Trophoblast cell (in vitro differentiated cells and primary cell): ENCODE data around the gene C14orf132.

Source experiments
- DNase-seq, 2 donors: peaks; one replicate each; pipeline ENCODE4 v3.0.0-alpha.2; 2016
- H2AFZ ChIP-seq: 2 replicates; pipeline ENCODE4 v1.6.1; 2013; ENCODE audit warnings: low read length, moderate library complexity, mild to moderate bottlenecking; ENCODE audit not compliant: insufficient read depth, poor library complexity
- H2AK5ac ChIP-seq: 2 replicates; pipeline ENCODE4 v1.6.1; 2013; ENCODE audit warnings: mild to moderate bottlenecking, low read length
- H2BK120ac ChIP-seq: 2 replicates; pipeline ENCODE4 v1.6.1; 2013; ENCODE audit warnings: low read length, mild to moderate bottlenecking, moderate library complexity; ENCODE audit not compliant: insufficient read depth, poor library complexity
- H2BK12ac ChIP-seq: 2 replicates; pipeline ENCODE4 v1.6.1; 2013; ENCODE audit warnings: mild to moderate bottlenecking, low read length, moderate library complexity
- H2BK5ac ChIP-seq: 2 replicates; pipeline ENCODE4 v1.6.1; 2013; ENCODE audit warnings: low read length, low read depth, moderate library complexity, mild to moderate bottlenecking; ENCODE audit not compliant: poor library complexity
- H3K14ac ChIP-seq: 2 replicates; pipeline ENCODE4 v1.6.1; 2013; ENCODE audit warnings: mild to moderate bottlenecking, low read length
- H3K18ac ChIP-seq: 2 replicates; pipeline ENCODE4 v1.6.1; 2013; ENCODE audit warnings: mild to moderate bottlenecking, low read length
- H3K23ac ChIP-seq: 2 replicates; pipeline ENCODE4 v1.6.1; 2013; ENCODE audit warnings: low read length
- H3K27ac ChIP-seq: 2 replicates; pipeline ENCODE4 v1.5.1; 2013; ENCODE audit warnings: low read depth, mild to moderate bottlenecking, inconsistent platforms, low read length, moderate library complexity
- H3K27me3 ChIP-seq: 2 replicates; pipeline ENCODE4 v1.6.1; 2013; ENCODE audit warnings: inconsistent platforms, mild to moderate bottlenecking, low read length, moderate library complexity; ENCODE audit not compliant: insufficient read depth
- H3K36me3 ChIP-seq, 2 experiments: 1 replicate in 1 of 2; 2 replicates in 1 of 2; pipeline ENCODE4 v1.6.1; 2013; ENCODE audit warnings: low read length in 2 of 2, mild to moderate bottlenecking in 2 of 2, moderate library complexity in 1 of 2; ENCODE audit not compliant: insufficient read depth in 2 of 2, control insufficient read depth in 1 of 2
- H3K4ac ChIP-seq: 2 replicates; pipeline ENCODE4 v1.6.1; 2013; ENCODE audit warnings: low read depth, mild to moderate bottlenecking, low read length, moderate library complexity
- H3K4me1 ChIP-seq, 2 experiments: 1 replicate in 1 of 2; 2 replicates in 1 of 2; pipeline ENCODE4 v1.6.1; 2013; ENCODE audit warnings: low read length in 2 of 2, mild to moderate bottlenecking in 2 of 2, moderate library complexity in 1 of 2; ENCODE audit not compliant: insufficient read depth in 2 of 2, control insufficient read depth in 1 of 2
- H3K4me2 ChIP-seq: 2 replicates; pipeline ENCODE4 v1.6.1; 2013; ENCODE audit warnings: inconsistent platforms, mild to moderate bottlenecking, low read length, moderate library complexity
- H3K4me3 ChIP-seq: 2 replicates; pipeline ENCODE4 v1.5.1; 2013; ENCODE audit warnings: mild to moderate bottlenecking, low read depth, low read length, inconsistent platforms
- H3K79me1 ChIP-seq: one replicate; pipeline ENCODE4 v1.6.1; 2013; ENCODE audit warnings: low read length
- H3K79me2 ChIP-seq: 2 replicates; pipeline ENCODE4 v1.6.1; 2013; ENCODE audit warnings: low read length, mild to moderate bottlenecking; ENCODE audit not compliant: control insufficient read depth, insufficient read depth, poor library complexity
- H3K9ac ChIP-seq: 2 replicates; pipeline ENCODE4 v1.6.1; 2013; ENCODE audit warnings: mild to moderate bottlenecking, low read length
- H3K9me3 ChIP-seq: 2 replicates; pipeline ENCODE4 v1.6.1; 2013; ENCODE audit warnings: low read depth, mild to moderate bottlenecking, control low read depth, inconsistent platforms, low read length; ENCODE audit not compliant: insufficient read depth
- H4K12ac ChIP-seq: 2 replicates; pipeline ENCODE4 v1.6.1; 2013; ENCODE audit warnings: low read depth, mild to moderate bottlenecking, low read length, moderate library complexity
- H4K8ac ChIP-seq: 2 replicates; pipeline ENCODE4 v1.6.1; 2013; ENCODE audit warnings: low read depth, mild to moderate bottlenecking, low read length, moderate library complexity
- H4K91ac ChIP-seq: one replicate; pipeline ENCODE4 v1.6.1; 2013; ENCODE audit warnings: low read depth, mild to moderate bottlenecking, low read length, moderate library complexity
- WGBS: extraction: QIAGEN DNeasy Blood & Tissue Kit; methylation state at CpG from one replicate; pipeline ENCODE4 v1.1.7; 2013; ENCODE audit warnings: missing lambda C conversion rate; ENCODE audit not compliant: insufficient read length, insufficient coverage; ENCODE audit errors: extremely low coverage; 5-methylcytosine and 5-hydroxymethylcytosine counted together

C14orf132 gene

GRCh38 chr14:96082420-96083300, 43.5 kb downstream of the C14orf132 start:
- Histone ChIP-seq H3K9me3 (peaks cover 3% of the 10 kb centered on the region), H3K4me2 (no peak overlapping the region), H3K14ac (no peak overlapping the region), H3K4me1 (peaks cover 9 to 10% of the 10 kb centered on the region in 2 experiments), H2AFZ (no peak overlapping the region), H3K27me3 (no peaks in the 10 kb centered on the region), H4K12ac (no peak overlapping the region), H3K9ac (no peak overlapping the region), H2BK12ac (no peak overlapping the region), H2AK5ac (no peak overlapping the region), H4K8ac (no peak overlapping the region), H3K79me2 (no peaks in the 10 kb centered on the region), H2BK120ac (no peak overlapping the region), H4K91ac (no peak overlapping the region), H3K4me3 (no peak overlapping the region), H2BK5ac (no peak overlapping the region), H3K23ac (no peak overlapping the region), H3K79me1 (peaks cover 3% of the 10 kb centered on the region), H3K4ac (no peak overlapping the region), H3K27ac (no peak overlapping the region), H3K18ac (no peak overlapping the region), H3K36me3 (no peaks in the 10 kb centered on the region)
- WGBS: no CpG with 5 or more reads among the region's 11 CpGs
- peak in 1 of 2 donors; percentile 39 for DNase-seq

- Histone ChIP-seq H4K8ac (no peak overlapping the region), H2BK12ac (no peak overlapping the region), H3K4ac (no peak overlapping the region), H3K18ac (no peak overlapping the region), H3K27ac (no peak overlapping the region), H3K23ac (no peak overlapping the region), H2AK5ac (no peak overlapping the region), H3K14ac (no peak overlapping the region), H3K4me2 (no peak overlapping the region), H2AFZ (no peak overlapping the region), H3K27me3 (no peaks in the 10 kb centered on the region), H3K4me3 (no peak overlapping the region), H4K12ac (no peak overlapping the region), H3K4me1 (peaks cover 9 to 10% of the 10 kb centered on the region in 2 experiments), H3K79me2 (no peaks in the 10 kb centered on the region), H4K91ac (no peak overlapping the region), H3K79me1 (peaks cover 3% of the 10 kb centered on the region), H2BK120ac (no peak overlapping the region), H3K9ac (no peak overlapping the region), H2BK5ac (no peak overlapping the region), H3K9me3 (peaks cover 3% of the 10 kb centered on the region), H3K36me3 (no peaks in the 10 kb centered on the region)
- peak in 1 of 2 donors; percentile 18 for DNase-seq
- WGBS: no CpG with 5 or more reads among the region's 10 CpGs
Measured at GRCh38 chr14:96083667-96084320, 44.6 kb downstream of the C14orf132 start.

GRCh38 chr14:96084796-96085195, 45.6 kb downstream of the C14orf132 start:
- Histone ChIP-seq H3K27ac (no peak overlapping the region), H4K91ac (no peak overlapping the region), H3K36me3 (no peaks in the 10 kb centered on the region), H4K12ac (no peak overlapping the region), H3K9me3 (peaks cover 3% of the 10 kb centered on the region), H3K4me1 (peaks cover 9 to 10% of the 10 kb centered on the region in 2 experiments), H3K4ac (no peak overlapping the region), H2AK5ac (no peak overlapping the region), H2AFZ (no peak overlapping the region), H2BK120ac (no peak overlapping the region), H3K18ac (no peak overlapping the region), H3K79me2 (no peaks in the 10 kb centered on the region), H3K9ac (no peak overlapping the region), H3K14ac (no peak overlapping the region), H4K8ac (no peak overlapping the region), H3K79me1 (peaks cover 3% of the 10 kb centered on the region), H3K27me3 (no peaks in the 10 kb centered on the region), H2BK12ac (no peak overlapping the region), H2BK5ac (no peak overlapping the region), H3K4me3 (no peak overlapping the region), H3K4me2 (no peak overlapping the region), H3K23ac (no peak overlapping the region)
- no peak for DNase-seq
- no CpG with 5 or more reads among the region's 4 CpGs for WGBS

DNA sequence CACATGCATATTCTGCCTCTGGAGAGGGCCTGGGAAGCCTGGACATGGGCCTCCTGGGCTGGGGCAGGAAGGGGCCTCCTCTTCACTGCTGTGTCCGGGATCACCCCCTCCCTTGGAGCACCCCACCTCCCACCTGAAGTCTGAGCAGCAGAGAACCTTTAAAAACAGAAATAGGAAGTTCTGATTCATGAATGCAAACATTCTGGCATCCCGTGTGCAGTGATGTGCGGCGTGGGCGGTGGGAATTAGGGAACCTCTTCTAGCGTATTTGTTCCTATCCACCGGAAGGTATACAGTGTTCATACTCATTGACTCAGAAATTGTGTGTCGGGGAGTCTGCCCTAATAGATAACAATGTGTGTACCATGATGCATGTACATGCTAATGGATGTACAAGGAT, 46.2 kb downstream of the C14orf132 start:
- Histone ChIP-seq H3K4me2 (no peak overlapping the region), H3K23ac (no peak overlapping the region), H3K4me1 (peaks cover 10% of the 10 kb centered on the region in 2 experiments), H2BK120ac (no peak overlapping the region), H3K27ac (no peak overlapping the region), H3K4me3 (no peak overlapping the region), H3K14ac (no peak overlapping the region), H3K9me3 (peaks cover 3% of the 10 kb centered on the region), H4K91ac (no peak overlapping the region), H2AK5ac (no peak overlapping the region), H3K4ac (no peak overlapping the region), H2BK12ac (no peak overlapping the region), H3K27me3 (no peaks in the 10 kb centered on the region), H3K9ac (no peak overlapping the region), H3K36me3 (no peaks in the 10 kb centered on the region), H3K18ac (no peak overlapping the region), H3K79me1 (peaks cover 3% of the 10 kb centered on the region), H2AFZ (no peak overlapping the region), H3K79me2 (no peaks in the 10 kb centered on the region), H4K12ac (no peak overlapping the region), H2BK5ac (no peak overlapping the region), H4K8ac (no peak overlapping the region)
- no CpG with 5 or more reads among the region's 8 CpGs for WGBS
- DNase-seq: no peak
